Left kidney (tissue), 2 donors: ENCODE results near the gene IFIT3. TPM values are rescaled to one million over a fixed set of nuclear protein-coding genes. Genes with fewer than 3 reads are reported as not detected.

Experiments
- DNase-seq: peaks from one replicate; pipeline ENCODE4 v3.0.0-alpha.2; 2013
- polyA plus RNA-seq: library from polyadenylated mRNA; unstranded; fragments of 120-200 nt; gene quantifications from one replicate; pipeline ENCODE4 v1.2.1, GENCODE V29; 2013; ENCODE audit not compliant: insufficient read length

Gene IFIT3
- polyA plus RNA-seq, 1 donor: 14.2 TPM

DNA sequence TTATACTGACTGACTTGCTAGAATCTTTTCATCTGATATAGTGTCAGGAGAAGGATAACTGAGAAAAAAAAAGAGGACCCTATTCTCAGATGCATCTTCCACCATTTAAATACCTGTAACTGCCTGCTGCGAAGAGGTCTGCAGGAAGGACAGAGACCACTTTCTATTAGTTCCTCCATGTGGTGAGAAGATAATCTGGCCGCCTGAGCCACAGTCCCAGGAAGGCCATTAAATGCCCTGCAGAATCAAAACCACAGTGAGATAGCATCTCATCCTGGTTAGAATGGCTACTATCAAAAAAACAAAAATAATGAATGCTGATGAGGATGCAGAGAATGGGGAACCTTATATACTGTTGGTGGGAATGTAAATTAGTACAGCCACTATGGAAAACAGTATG lies 30.2 kb downstream of the IFIT3 start:
- DNase-seq: no peak

DNA sequence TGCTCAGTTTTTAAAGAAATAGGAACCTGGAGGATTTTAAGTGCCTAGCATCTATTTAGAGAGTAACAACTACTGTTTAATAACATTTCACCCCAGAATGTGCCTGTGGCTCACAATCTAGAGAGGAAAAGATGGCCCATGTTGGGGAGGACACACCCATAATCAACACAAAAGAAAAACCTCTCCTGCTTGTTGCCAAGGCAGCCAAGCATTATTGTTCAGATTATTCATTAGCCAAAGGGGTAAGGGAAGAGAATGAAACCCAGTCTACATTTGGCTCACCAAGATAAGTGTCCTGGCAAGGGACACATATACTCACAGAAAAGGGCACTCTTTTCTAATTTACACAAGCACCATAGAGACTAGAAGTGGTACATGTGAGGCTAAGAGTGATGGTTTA lies 32.4 kb downstream of the IFIT3 start:
- no peak for DNase-seq

- DNase-seq: no peak
These were observed 35.1 kb downstream of the IFIT3 start for GRCh38 chr10:89362929-89363328.

DNA sequence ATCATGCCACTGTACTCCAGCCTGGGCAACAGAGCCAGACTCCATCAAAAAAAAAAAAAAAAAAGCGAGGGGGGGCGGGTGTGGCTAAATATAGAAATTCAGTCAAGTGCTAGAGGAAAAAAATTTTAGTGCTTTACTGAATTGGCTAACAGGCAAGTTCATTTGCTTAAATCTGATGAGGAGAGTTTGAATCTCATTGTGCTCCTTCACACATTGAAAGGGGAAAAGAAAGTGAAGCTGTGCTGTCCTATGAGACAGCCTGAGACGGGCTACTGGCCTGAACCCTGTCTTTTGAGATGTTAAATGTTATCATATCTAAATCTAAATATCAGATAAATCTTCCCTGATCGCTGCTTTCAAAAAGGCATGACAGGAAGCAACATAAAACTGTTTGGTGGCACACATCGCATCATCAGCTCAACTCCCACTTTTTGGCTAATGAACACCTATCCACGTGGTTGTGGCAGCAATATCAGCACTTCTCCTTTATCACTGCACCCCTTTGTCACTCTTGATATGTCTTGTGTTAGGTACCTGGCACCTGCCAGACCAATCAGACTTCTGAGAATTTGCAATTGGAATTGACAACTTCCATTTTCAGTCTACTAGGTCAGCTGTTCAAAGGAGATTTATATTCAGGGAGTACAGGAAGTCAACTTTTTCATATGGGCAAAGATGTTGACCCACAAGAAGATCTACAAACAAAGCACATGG lies 36.1 kb downstream of the IFIT3 start:
- DNase-seq: no peak

- DNase-seq: no peak
These were observed 36.7 kb downstream of the IFIT3 start for GRCh38 chr10:89364531-89364930.

DNA sequence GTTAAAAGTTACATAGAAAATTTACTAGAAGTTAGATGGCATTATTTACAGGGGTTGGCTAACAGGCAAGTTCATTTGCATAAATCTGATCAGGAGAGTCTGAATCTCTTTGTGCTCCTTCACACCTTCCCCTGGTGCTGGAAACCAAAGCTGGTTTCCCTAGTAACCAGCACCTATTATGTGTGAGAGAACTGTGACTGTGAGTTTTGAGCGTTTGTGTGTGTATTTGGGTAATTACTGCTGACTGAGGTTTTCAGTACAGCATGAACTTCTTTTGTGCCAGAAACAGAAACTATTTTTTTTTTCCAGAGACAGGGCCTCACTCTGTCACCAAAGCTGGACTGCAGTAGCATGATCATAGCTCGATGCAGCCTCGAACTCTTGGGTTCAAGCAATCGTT lies 39.7 kb downstream of the IFIT3 start:
- no peak for DNase-seq

GRCh38 chr10:89368129-89368528 lies 40.3 kb downstream of the IFIT3 start:
- DNase-seq: no peak

DNA sequence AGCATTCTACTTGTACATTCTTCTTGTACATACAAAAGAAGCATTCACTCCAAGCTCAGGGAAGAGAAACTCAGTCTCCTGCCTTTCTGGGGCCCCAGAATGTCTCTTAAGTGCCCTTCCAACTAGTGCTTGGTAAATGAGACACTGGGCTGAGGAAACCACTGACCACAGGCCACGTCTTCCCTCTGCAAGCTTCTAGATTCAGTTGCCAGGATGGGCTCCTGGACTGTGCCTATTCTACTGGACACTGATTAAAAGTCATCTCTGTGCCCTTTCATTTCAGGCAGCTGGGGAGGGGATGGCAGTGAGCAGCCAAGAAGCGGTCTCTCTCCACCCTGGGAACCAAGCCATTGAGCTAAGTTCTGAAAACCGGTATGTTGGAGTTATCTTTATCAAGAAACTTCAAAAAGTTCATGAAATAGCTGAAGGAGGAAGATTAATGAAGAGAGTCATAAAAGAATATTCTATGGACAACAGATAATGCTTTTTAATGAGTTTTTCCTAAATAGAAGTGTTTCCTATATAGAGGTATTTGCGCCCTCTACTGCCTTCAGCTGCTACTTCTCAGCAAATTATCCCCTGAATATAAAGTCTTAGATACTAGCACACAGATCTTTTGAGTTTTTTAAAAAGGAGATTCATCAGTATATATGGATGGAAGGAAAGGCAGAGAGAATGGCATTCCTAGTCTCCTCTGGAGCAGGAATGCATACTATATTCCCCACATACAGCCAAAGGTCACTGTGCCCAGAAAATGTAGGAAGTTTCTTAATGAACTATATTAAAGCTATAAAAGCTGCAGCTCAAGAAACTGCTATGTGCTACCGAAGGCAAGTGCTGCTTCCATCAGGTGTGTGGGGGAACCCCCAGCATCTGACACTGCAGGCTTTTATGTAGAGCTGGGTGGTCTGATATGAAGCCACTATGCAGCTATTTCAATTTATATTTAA lies 41.6 kb downstream of the IFIT3 start:
- DNase-seq: no peak

GRCh38 chr10:89371079-89371478 lies 43.3 kb downstream of the IFIT3 start:
- no peak for DNase-seq

GRCh38 chr10:89371987-89372386 lies 44.2 kb downstream of the IFIT3 start:
- no peak for DNase-seq

DNA sequence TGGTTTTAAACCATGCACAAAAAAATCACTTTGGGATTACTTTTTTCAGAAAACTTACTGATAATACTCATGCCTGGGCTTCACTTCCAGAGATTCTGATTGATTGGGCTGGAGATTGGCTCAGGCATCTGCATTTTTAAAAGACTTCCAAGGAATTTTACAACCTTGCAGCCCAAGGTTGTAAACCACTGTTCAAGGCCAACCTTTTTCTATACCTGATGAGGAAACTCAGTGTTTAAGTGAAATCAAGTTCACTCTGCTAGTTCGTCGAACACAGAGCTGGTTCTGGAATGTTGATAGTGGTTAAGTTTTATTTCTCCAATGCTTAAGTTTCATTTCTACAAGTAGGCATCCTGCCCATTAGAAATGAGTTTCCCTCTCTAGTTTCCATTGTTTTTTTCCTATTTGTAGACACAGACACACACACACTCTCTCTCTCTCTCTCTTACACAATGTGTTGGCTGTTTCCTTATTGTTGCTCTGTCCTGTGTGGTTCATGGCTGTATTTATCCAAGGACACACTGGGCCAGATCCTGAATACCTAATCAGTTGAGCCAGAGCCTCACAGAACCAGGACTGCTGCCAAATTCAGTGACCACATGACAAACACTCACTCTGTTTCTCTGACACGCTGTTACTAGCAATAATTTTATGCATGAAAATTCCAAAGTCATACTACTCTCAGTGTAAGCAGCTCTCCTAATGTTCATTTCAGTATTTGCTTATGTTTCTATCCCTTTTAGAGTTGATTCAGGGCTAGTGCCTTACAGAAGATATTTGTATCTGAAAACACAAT lies 46.3 kb downstream of the IFIT3 start:
- no peak for DNase-seq

DNA sequence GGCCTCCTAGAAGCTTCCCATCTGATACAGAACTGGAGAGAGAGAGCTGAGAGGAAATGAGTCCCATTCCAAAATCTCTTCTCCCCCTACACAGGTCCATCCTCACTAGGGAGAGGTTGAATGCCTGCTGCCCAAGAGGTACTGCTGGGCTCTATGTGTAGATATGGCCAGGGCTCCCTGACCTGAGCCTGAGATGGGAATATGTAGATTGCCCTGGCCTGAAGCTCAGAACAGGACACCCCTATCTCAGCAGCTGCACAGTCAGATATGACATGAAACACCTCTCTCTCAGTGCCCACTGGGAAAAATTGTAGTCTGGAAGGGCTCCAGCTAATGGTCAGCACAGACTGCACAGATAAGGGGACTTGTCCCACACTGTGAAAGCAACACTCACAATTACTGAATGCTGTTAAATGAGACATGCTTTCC lies 46.9 kb downstream of the IFIT3 start:
- DNase-seq: no peak

DNA sequence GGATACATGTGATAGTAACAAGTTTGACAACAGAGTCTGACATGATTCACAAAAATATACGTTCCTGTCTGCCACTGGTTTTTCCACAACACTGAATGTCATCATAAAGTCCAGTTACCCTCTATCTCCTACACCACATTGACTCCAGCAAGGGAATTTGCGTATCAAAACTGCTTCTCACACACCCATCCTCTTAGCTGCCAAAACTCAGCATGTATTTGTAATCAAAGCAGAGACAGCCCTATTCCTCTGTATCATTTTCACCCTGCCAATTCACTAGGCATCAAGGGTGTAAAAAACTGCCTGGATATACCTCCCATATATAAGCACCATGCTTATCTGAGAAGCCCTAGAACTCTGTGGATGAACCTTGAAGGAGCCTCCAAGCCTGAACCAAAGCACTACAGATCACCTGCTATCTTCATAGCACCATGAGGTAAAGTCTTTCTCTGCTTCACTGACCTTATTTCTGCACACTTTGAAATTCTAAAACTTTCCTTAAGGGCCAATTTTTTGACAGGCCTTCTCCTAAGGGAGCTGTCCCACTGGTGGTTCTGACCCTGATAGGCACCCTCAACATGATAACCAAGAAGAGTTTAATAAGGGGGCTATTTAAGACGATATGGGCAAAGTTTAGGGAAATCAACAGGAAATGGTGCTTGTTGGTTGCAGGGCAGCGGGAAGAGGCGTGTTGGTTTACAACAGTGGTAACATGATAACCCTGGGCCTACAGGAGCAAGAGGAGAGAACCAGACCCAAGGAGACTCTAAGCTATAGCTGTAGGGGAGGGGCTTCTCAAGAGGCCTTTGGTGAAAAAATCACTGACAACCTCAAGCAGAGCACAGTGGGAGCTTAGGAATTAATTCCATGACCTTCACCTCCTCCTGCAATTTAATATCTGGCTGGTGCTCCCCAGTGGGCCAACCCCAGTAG lies 50.2 kb downstream of the IFIT3 start, which contains the start of gene IFIT1B:
IFIT1B (plus strand) TSS at position 352 of the 933 bp plus-strand sequence; CDS start at position 432, 80 bp downstream.
- no peak for DNase-seq

GRCh38 chr10:89379103-89379502 lies 51.3 kb downstream of the IFIT3 start:
- no peak for DNase-seq

DNA sequence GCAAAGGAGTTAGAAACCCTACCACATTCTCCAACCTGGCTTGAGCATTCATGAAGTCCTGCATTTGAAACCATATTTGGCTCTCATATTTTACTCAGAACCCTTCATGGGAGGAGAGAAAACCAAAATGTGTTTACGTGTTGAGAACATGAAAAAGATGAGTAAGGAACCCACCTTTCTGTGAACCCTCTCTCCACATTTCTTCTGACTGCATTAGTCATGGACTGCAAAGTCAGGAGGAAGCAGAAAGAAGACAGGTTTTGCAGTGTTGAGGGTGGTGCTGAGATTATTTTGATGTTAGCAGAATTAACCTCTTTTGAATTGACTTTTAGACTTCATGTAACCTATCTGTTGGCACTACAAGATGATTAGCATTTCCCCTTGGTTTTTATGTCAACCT lies 55.0 kb downstream of the IFIT3 start:
- no peak for DNase-seq

DNA sequence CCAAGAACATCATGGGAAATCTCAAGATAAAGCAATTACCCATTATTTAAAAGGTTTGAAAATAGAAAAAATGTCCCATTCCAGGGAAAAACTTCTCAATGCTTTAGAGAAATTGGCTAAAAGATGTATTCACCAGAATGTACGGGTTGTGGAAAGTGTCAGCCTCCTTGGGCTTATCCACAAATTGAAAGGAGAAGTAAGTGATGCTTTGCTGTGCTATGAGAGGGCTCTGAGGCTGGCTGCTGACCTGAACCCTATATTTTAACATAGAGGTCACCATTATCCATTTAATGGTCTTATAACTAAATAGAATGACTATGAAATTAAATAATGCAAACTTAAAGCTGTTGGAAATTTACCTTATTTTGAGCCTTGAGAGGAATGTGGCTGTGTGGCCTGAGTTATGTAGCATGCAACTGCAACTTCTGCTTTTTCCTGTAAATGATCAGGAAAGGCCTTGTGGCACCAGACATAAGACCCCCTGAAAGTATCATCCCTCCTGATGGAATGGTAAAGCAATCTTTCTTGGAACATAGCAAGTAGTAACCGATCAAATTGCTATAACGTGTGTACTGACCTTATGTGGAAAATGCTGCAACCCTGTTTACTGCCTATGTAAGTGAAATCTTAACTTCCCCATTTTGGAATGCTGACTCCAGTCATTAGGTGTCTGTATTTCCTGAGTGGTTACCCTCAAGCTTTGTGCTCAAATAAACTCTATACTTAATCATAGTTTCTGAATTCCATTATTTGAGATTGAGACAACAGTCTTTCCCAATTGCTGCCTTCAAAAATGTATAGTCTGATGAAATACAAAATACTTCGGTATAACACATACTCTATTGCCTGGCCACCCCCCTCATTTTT lies 56.9 kb downstream of the IFIT3 start:
- DNase-seq: no peak

- no peak for DNase-seq
These were observed 61.0 kb downstream of the IFIT3 start for GRCh38 chr10:89388806-89389205.

DNA sequence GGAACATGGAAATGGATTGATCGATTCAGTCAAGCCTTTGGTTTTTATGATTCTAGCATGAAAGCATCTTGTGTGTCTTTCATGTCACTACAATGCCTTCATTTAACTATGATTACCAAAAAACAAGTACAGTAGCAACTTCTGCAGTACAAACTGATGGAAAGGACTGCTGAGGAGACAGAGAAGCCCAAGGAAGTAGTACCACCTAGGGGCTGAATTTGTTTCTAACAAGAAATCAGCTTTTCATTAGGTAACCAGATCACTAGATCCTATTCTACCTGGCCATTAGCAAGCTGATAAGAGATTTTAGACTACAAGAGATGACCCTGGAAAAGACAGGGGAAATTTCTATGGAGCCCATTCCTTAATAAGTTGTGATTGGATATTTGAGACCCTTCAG lies 61.5 kb downstream of the IFIT3 start:
- DNase-seq: peak; percentile 14
